Stimulated activated CD4-positive, alpha-beta T cell treated with anti-CD3 and anti-CD28 coated beads, Interleukin-12 subunit alpha, Interleukin-12 subunit beta, amount 100 ng/mL, for 4 hours (primary cell): ENCODE measurements around the gene FNDC3B.

Experiments
- DNase-seq: peaks from one replicate; pipeline ENCODE4 v3.0.0-alpha.2; 2020

Gene FNDC3B

DNA sequence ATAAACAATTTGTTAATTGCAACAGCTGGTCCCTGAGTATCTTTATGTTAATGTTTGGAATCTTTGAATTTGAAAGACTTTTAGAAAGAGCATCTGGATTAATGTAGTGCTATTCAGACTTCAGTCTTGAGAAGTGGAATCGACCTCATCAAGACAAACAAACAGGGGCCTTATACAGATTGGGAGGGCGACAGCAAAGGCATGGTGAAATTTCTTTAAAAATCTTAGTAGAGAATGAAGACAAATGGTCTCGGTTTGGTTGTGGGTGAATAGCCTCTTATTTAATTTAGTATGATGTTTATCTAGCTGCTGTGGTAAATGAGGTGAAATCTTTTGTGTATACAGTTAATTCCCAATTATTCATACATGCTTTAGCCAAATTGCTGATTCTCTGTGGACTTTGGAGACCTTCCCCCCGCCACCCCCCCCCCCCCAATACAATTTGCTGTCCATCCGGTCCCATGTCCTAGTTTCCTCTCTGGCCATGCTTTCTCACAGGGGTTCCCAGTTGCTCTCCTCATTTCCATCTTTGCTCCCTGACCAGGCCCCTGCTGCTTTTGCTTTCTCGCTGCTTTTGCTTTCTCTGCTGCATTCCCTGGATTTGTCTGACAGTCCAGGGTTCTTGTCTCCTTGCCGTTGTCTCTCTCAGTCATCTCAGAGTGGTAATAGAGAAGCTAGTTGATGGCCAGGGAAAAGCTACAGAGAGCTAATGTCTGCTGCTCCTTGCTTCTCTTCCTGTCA lies 135.3 kb downstream of the FNDC3B start:
- DNase-seq = no peak

- DNase-seq = no peak
Observed at GRCh38 chr3:172175254-172175599, 135.8 kb downstream of the FNDC3B start.

- DNase-seq = no peak
Observed at GRCh38 chr3:172176061-172176770, 136.8 kb downstream of the FNDC3B start.

GRCh38 chr3:172177046-172177445 lies 137.7 kb downstream of the FNDC3B start:
- no peak for DNase-seq

DNA sequence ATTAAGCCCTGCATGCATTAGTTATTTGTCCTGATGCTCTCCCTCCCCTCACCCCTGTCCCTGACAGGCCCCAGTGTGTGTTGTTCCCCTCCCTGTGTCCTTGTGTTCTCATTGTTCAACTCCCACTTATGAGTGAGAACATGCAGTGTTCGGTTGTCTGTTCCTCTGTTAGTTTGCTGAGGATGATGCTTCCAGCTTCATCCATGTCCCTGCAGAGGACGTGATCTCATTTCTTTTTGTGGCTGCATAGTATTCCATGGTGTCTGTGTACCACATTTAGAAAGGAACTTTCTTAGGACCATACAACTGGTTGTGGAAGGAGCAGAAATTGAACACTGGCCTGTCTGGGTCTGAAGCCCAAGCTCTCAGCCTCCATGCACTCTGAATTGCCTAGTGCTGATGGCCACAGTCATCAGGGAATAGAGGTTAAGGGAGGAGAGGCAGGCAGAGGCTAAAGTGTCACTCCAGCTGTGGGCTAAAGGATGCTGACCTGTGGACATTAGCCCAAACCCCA lies 138.5 kb downstream of the FNDC3B start:
- no peak for DNase-seq

DNA sequence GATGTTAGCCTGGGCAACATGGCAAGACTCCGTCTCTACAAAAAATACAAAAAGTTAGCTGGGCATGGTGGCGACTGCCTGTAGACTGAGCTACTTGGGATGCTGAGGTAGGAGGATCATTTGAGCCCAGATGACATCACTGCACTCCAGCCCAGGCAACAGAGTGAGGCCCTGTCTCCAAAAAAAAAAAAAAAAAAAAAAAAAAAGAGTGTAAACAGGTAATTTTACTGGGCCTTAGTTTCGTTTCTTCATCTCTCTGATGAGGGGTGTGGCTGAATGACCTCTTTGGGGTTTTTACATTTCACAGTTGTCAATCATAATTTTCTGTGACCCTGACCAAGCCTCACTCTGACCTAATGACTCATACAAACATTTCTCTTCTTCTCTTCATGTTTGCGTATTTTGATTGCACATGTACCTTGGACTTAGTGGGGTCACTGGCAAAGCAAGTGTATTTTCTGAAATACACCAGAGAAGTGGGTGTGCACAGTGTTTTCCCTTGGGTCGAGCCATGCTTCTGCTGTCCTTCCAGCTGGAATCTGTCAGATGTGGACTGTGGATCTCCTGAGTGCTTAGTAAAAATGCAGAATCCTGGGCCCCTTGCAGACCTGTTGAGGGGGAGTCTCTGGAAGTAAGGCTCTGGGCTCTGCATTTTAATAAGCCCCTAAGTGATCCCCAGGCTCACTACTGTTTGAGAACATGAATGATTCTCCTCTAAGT lies 140.5 kb downstream of the FNDC3B start:
- no peak for DNase-seq

DNA sequence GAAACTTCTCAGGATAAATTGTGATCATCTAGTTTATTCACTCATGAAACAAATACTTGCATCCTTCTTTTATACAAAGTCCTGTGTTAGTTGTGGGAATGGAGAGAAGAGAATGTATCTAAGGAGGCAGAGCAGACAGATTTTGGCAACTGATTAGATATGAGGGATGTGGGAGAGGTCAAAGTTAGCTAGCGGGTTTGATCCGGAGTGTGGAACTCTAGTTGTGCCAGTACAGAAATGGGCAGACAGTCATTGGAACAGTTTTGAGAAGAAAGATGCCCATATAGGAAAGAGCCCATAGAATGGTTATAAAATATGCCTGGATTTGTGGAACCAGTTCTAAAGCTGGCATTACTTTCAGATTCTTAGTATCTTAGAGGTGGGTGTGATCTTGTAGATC lies 141.1 kb downstream of the FNDC3B start:
- DNase-seq = no peak

DNA sequence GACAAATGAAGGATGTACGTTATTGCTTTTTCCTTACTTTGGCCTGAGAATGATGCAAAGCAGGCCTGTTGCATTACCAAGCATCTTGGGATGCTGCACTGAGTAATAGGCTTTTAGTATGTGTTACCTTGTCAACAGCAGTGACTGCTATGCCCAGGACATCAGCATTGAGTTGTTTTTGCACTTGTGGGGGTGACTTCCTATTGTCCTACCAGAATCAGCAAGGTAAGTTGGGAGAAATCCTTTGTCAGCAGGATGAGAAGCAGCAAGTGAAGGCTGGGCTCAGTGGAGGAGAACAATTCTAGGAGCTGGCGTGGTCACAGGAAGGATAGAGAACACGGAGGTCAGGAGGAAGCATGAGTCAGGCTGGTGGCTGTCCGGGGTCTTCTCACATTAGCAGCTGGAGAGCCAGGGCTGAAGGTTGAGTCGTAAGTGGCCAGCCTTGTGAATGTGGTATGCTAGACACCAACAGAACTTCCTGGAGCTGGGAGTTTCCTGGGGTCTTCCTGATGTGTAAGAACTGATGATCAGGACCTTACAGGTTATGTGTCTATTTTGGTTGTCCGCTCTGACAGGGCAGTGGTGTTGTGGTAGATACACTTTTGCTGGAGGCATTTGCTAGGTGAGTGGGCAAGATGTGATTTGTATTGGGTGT lies 142.7 kb downstream of the FNDC3B start:
- DNase-seq = no peak

DNA sequence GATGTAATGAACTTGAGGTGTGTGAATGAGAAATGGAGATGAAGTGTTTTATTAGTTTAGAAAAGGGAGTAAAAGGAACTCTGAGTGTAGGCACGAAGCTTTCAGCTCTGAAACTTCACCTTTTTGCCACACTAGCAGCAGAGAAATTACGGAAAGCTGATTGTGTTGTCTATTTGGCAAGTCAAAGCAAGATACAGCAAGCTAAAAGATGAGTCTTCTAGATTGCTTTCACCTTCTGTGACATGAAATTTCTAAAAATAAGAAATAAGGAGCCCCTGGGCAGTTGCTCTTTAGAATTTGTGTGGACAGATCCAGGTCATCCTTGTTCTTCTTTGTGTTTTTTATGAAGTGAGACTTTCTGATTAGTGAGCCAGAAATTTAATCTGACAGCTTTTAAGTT lies 143.4 kb downstream of the FNDC3B start:
- DNase-seq = no peak

GRCh38 chr3:172184106-172184822 lies 144.9 kb downstream of the FNDC3B start:
- no peak for DNase-seq

DNA sequence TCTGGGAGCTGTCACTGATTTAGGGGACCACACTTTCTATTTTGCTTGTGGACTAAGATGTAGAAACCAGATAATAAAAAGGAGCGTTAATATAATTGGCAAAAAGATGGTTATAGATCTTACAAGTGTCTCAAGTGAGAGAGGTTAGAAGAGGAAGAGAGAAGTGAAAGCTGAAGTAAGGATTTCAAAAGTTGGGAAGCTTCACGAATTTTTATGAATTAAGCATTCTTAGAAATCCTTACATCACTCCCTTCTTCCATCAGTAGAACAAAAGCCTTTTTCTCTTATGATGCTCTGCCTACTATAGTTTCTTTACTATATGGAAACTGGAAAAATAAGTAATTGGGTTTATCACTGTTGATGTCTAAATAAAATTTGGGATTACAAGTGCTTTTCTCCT lies 146.5 kb downstream of the FNDC3B start:
- no peak for DNase-seq

GRCh38 chr3:172186607-172187006 lies 147.2 kb downstream of the FNDC3B start:
- DNase-seq = no peak

GRCh38 chr3:172187511-172187910 lies 148.1 kb downstream of the FNDC3B start:
- DNase-seq = no peak

DNA sequence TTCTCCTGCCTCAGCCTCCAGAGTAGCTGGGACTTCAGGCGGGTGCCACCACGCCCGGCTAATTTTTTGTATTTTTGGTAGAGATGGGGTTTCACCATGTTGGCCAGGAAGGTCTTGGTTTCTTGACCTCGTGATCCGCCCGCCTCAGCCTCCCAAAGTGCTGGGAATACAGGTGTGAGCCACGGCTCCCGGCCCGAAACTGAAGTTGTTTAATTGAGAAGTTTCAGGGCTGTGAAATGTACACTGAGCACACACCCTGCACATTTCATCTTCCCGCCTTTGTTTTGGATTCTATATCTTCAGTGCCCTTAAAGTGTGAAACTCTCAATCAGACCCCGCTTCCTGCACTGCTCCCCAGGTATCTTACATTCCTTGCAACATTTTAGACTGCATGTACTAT lies 149.1 kb downstream of the FNDC3B start:
- DNase-seq = no peak

DNA sequence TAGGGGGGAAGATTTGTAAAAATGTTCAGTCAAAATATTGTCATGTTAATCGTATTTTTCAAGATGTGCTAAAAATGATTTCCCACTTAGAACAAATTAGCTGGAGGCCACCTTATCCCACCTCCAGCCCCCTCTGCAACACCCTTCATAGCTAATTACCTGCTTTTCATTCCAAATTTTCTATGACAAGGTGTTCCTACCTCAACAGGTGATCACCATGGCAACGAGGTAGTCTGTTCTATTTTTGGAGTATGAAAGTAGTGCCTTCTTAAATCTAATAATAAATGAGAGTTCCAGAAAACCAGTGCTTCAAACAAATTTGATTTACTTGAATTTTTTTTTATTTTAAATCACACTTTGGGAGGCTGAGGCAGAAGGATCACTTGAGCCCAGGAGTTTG lies 149.8 kb downstream of the FNDC3B start:
- no peak for DNase-seq

GRCh38 chr3:172189987-172190603 lies 150.7 kb downstream of the FNDC3B start:
- no peak for DNase-seq

GRCh38 chr3:172190980-172191379 lies 151.6 kb downstream of the FNDC3B start:
- no peak for DNase-seq

- no peak for DNase-seq
Observed at GRCh38 chr3:172191629-172192028, 152.3 kb downstream of the FNDC3B start.

- no peak for DNase-seq
Observed at GRCh38 chr3:172192830-172193415, 153.5 kb downstream of the FNDC3B start.

DNA sequence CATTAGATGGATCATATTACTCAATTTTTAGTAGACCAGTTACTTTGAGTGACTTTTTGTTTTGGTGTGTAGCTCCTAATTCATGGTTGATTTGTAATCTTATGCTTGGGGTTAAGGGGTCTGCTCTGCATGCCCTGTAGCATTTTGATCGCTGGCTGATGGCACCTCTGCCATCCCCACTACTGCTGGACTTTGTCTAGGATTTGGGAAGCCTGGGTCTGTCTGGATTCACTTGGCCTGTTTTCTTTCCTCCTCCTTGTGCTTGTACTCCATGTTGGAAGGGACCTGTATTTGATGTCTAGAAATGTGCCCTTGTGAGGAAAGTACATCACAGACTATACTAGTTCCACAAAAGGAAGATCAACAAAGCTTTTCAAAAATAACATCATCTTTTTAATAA lies 154.1 kb downstream of the FNDC3B start:
- no peak for DNase-seq

- no peak for DNase-seq
Observed at GRCh38 chr3:172194702-172195406, 155.5 kb downstream of the FNDC3B start.
